ENCODE results near the gene TSEN15. TPM values are rescaled to one million over a fixed set of nuclear protein-coding genes. Genes with fewer than 3 reads are reported as not detected.

Gene TSEN15
- total and polyA plus RNA-seq, 4 donors: 9.1 to 21.9 (median 19.3) TPM

DNA sequence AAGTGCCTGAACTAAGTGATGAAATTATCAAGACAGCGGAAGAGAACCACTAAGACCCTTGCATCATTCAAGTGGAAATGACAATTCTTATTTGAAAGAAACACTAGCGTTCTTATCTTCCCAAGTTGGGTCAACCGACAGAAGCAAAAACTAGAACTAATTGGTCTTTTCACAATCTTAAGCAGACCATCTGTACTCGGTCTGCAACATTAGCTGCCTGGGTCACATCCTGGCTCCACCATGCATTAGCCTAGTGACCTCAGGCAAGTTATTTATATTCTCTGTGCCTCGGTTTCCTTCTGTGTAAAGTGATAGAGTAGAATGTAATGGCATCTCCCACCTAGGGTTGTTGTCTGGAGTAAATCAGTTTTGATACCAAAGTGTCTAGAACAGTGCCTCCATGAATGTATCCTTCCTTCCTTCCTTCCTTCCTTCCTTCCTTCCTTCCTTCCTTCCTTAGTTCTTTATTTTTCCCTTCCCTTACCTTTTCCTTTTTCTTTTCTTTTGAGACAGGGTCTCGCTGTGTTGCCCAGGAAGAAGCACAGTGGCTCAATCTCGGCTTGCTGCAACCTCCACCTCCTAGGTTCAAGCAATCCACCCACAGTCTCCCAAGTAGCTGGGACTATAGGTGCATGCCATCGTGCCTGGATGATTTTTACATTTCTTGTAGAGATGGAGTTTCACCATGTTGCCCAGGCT lies 20.0 kb upstream of the TSEN15 start (continued):
- TF ChIP-seq, protein P1, sequence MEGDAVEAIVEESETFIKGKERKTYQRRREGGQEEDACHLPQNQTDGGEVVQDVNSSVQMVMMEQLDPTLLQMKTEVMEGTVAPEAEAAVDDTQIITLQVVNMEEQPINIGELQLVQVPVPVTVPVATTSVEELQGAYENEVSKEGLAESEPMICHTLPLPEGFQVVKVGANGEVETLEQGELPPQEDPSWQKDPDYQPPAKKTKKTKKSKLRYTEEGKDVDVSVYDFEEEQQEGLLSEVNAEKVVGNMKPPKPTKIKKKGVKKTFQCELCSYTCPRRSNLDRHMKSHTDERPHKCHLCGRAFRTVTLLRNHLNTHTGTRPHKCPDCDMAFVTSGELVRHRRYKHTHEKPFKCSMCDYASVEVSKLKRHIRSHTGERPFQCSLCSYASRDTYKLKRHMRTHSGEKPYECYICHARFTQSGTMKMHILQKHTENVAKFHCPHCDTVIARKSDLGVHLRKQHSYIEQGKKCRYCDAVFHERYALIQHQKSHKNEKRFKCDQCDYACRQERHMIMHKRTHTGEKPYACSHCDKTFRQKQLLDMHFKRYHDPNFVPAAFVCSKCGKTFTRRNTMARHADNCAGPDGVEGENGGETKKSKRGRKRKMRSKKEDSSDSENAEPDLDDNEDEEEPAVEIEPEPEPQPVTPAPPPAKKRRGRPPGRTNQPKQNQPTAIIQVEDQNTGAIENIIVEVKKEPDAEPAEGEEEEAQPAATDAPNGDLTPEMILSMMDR (IDR thresholded peaks at IDR 0.05; ENCODE audit: low read depth, low read length, missing input control): no peak
- TF ChIP-seq YY1 (IDR thresholded peaks at IDR 0.05) (no peak), EGR1 (IDR thresholded peaks at IDR 0.05; ENCODE audit: low read depth in 2 of 2) (no peak)

DNA sequence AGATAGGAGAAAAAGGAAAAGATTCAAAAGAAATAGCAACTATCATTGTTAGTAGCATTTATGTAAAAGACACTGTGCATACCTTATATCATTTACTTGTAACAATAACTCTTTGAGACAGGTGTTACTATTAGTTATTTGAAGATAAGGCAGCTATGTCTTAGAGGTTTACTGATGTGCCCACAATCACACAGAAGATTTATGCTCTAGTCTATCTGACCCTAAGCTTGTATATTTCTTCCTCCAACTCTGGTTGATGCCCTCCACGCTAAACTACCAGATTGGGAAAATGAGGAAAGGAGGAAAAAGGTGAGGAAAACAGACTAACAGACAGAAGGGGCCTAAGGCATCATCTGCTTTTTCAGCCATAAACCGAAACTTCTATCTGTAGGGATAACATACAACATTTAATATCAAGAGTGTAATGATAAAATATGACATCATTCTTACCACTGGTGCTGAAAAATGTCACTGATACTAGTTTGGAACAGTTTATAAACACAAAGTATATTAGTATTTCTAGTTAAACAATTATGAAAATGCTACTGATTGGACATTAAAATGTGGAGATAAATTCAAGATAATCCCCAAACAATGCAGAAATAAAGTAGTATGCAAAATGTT lies 19.1 kb upstream of the TSEN15 start:
- no peak for DNase-seq (ENCODE audit: low spot score)
- WGBS: 86% methylated on average over 2 of the region's 2 CpGs
- H3K36me3 ChIP-seq (ENCODE audit: control insufficient read depth in 4 of 4, insufficient read depth in 3 of 4, low read depth in 1 of 4, low read length in 3 of 4): no peaks in the 10 kb centered on the region

DNA sequence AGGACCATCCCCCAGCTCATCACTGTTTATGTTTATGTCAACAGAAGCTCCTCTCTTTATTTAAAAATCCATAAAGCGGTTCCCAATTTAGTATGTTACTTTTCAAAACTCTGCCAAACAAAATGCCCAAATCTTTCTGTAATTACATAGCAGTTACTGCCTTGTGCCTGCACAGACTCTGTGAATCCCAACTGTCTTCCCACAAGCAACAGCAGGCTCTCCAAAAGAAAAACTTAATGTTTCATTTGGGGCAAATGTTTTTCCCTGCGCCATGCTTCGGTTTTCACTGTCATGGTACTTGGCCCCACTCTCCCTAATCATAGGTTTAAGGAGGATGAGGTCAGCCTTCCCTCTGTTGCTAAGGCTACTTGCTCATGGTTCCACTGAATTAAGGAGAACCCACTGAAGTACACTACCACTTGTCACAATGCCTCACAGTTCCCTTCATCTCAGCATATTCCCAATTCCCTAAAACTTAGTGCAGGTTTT lies 18.6 kb upstream of the TSEN15 start:
- DNase-seq (ENCODE audit: low spot score): no peak
- Histone ChIP-seq H3K9me3 (ENCODE audit: control insufficient read depth in 4 of 4, low read length in 3 of 4) (no peaks in the 10 kb centered on the region), H3K27me3 (ENCODE audit: control insufficient read depth in 4 of 4, insufficient read depth in 4 of 4, low read length in 3 of 4) (peaks cover 0 to 5% (median under 1%) of the 10 kb centered on the region in 4 donors), H3K4me1 (ENCODE audit: control insufficient read depth in 4 of 4, insufficient read depth in 4 of 4, low read length in 3 of 4) (peaks cover 9 to 22% (median 17%) of the 10 kb centered on the region in 4 donors), H3K9ac (ENCODE audit: low read depth in 1 of 2, low read length in 2 of 2) (no peak overlapping the region), H3K36me3 (ENCODE audit: control insufficient read depth in 4 of 4, insufficient read depth in 3 of 4, low read depth in 1 of 4, low read length in 3 of 4) (no peaks in the 10 kb centered on the region), H3K4me3 (ENCODE audit: low read depth in 1 of 3, low read length in 3 of 3) (no peak overlapping the region), H3K27ac (ENCODE audit: low read depth in 1 of 2, low read length in 2 of 2) (no peak overlapping the region)
- WGBS: 92% methylated on average over 3 of the region's 3 CpGs
- no peak for TF ChIP-seq NR2F2 (IDR thresholded peaks at IDR 0.05)
- no peak for TF ChIP-seq FOXA1 (IDR thresholded peaks at IDR 0.05)
- no peak for TF ChIP-seq EGR1 (IDR thresholded peaks at IDR 0.05; ENCODE audit: low read depth in 2 of 2)
- no peak for TF ChIP-seq RAD21 (IDR thresholded peaks at IDR 0.05)
- TF ChIP-seq JUND (IDR thresholded peaks at IDR 0.05): no peak
- TF ChIP-seq, protein P2, sequence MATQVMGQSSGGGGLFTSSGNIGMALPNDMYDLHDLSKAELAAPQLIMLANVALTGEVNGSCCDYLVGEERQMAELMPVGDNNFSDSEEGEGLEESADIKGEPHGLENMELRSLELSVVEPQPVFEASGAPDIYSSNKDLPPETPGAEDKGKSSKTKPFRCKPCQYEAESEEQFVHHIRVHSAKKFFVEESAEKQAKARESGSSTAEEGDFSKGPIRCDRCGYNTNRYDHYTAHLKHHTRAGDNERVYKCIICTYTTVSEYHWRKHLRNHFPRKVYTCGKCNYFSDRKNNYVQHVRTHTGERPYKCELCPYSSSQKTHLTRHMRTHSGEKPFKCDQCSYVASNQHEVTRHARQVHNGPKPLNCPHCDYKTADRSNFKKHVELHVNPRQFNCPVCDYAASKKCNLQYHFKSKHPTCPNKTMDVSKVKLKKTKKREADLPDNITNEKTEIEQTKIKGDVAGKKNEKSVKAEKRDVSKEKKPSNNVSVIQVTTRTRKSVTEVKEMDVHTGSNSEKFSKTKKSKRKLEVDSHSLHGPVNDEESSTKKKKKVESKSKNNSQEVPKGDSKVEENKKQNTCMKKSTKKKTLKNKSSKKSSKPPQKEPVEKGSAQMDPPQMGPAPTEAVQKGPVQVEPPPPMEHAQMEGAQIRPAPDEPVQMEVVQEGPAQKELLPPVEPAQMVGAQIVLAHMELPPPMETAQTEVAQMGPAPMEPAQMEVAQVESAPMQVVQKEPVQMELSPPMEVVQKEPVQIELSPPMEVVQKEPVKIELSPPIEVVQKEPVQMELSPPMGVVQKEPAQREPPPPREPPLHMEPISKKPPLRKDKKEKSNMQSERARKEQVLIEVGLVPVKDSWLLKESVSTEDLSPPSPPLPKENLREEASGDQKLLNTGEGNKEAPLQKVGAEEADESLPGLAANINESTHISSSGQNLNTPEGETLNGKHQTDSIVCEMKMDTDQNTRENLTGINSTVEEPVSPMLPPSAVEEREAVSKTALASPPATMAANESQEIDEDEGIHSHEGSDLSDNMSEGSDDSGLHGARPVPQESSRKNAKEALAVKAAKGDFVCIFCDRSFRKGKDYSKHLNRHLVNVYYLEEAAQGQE (IDR thresholded peaks at IDR 0.05): no peak
- TF ChIP-seq FOXA2 (IDR thresholded peaks at IDR 0.05): no peak
- no peak for TF ChIP-seq RXRA (IDR thresholded peaks at IDR 0.05)

More for the DNA sequence above, 19.1 kb upstream of the TSEN15 start:
- TF ChIP-seq, protein P1 (IDR thresholded peaks at IDR 0.05; ENCODE audit: low read depth, low read length, missing input control): no peak
- TF ChIP-seq HNF4A (conservative IDR thresholded peaks at IDR 0.05) (no peak), FOXA2 (IDR thresholded peaks at IDR 0.05) (no peak), JUND (IDR thresholded peaks at IDR 0.05) (no peak), RAD21 (IDR thresholded peaks at IDR 0.05) (no peak), SP1 (IDR thresholded peaks at IDR 0.05) (no peak)
- TF ChIP-seq, protein P3, sequence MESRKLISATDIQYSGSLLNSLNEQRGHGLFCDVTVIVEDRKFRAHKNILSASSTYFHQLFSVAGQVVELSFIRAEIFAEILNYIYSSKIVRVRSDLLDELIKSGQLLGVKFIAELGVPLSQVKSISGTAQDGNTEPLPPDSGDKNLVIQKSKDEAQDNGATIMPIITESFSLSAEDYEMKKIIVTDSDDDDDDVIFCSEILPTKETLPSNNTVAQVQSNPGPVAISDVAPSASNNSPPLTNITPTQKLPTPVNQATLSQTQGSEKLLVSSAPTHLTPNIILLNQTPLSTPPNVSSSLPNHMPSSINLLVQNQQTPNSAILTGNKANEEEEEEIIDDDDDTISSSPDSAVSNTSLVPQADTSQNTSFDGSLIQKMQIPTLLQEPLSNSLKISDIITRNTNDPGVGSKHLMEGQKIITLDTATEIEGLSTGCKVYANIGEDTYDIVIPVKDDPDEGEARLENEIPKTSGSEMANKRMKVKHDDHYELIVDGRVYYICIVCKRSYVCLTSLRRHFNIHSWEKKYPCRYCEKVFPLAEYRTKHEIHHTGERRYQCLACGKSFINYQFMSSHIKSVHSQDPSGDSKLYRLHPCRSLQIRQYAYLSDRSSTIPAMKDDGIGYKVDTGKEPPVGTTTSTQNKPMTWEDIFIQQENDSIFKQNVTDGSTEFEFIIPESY (IDR thresholded peaks at IDR 0.05): no peak
- TF ChIP-seq, protein P4, sequence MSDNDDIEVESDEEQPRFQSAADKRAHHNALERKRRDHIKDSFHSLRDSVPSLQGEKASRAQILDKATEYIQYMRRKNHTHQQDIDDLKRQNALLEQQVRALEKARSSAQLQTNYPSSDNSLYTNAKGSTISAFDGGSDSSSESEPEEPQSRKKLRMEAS (IDR thresholded peaks at IDR 0.05): no peak
- Histone ChIP-seq H3K9ac (ENCODE audit: low read depth in 1 of 2, low read length in 2 of 2) (no peak overlapping the region), H3K4me1 (ENCODE audit: control insufficient read depth in 4 of 4, insufficient read depth in 4 of 4, low read length in 3 of 4) (peaks cover 7 to 17% (median 12%) of the 10 kb centered on the region in 4 donors), H3K27ac (ENCODE audit: low read depth in 1 of 2, low read length in 2 of 2) (no peak overlapping the region), H3K4me3 (ENCODE audit: low read depth in 1 of 3, low read length in 3 of 3) (no peak overlapping the region), H3K27me3 (ENCODE audit: control insufficient read depth in 4 of 4, insufficient read depth in 4 of 4, low read length in 3 of 4) (peaks cover 0 to 3% (median 0%) of the 10 kb centered on the region in 4 donors), H3K9me3 (ENCODE audit: control insufficient read depth in 4 of 4, low read length in 3 of 4) (no peaks in the 10 kb centered on the region)

All from liver (tissue), 9 donors.